Measurements from ENCODE around the gene NFX1.
"Not testable (repeated sequence)": the region's sequence is repeated elsewhere in the genome, so short reads cannot be mapped to it uniquely, and the experiment has no call there.

Gene NFX1

GRCh38 chr9:33307067-33307466 is 16.8 kb downstream of the NFX1 start:
- DNase-seq (ENCODE audit: low read depth in 1 of 2, low spot score in 1 of 2) = no peak

- no peak for DNase-seq (ENCODE audit: low read depth in 1 of 2, low spot score in 1 of 2)
These were observed 19.6 kb downstream of the NFX1 start for GRCh38 chr9:33309903-33310302.

GRCh38 chr9:33310748-33311147 is 20.4 kb downstream of the NFX1 start:
- no peak for DNase-seq (ENCODE audit: low read depth in 1 of 2, low spot score in 1 of 2)

GRCh38 chr9:33311953-33312352 is 21.6 kb downstream of the NFX1 start:
- no peak for DNase-seq (ENCODE audit: low read depth in 1 of 2, low spot score in 1 of 2)

- DNase-seq (ENCODE audit: low read depth in 1 of 2, low spot score in 1 of 2) = no peak
These were observed 25.1 kb downstream of the NFX1 start for GRCh38 chr9:33315371-33315770.

GRCh38 chr9:33317136-33317535 is 26.8 kb downstream of the NFX1 start:
- DNase-seq (ENCODE audit: low read depth in 1 of 2, low spot score in 1 of 2) = not testable (repeated sequence)

GRCh38 chr9:33318225-33318624 is 27.9 kb downstream of the NFX1 start:
- no peak for DNase-seq (ENCODE audit: low read depth in 1 of 2, low spot score in 1 of 2)

GRCh38 chr9:33318781-33319180 is 28.5 kb downstream of the NFX1 start:
- DNase-seq (ENCODE audit: low read depth in 1 of 2, low spot score in 1 of 2) = no peak

GRCh38 chr9:33320230-33320567 is 29.9 kb downstream of the NFX1 start:
- DNase-seq (ENCODE audit: low read depth in 1 of 2, low spot score in 1 of 2) = no peak

- DNase-seq (ENCODE audit: low read depth in 1 of 2, low spot score in 1 of 2) = no peak
These were observed 30.4 kb downstream of the NFX1 start for GRCh38 chr9:33320568-33321261.

- no peak for DNase-seq (ENCODE audit: low read depth in 1 of 2, low spot score in 1 of 2)
These were observed 38.8 kb downstream of the NFX1 start for GRCh38 chr9:33329117-33329563.

GRCh38 chr9:33329979-33330378 is 39.7 kb downstream of the NFX1 start:
- DNase-seq (ENCODE audit: low read depth in 1 of 2, low spot score in 1 of 2) = no peak

GRCh38 chr9:33331377-33331891 is 41.1 kb downstream of the NFX1 start:
- no peak for DNase-seq (ENCODE audit: low read depth in 1 of 2, low spot score in 1 of 2)

GRCh38 chr9:33332011-33332410 is 41.7 kb downstream of the NFX1 start:
- no peak for DNase-seq (ENCODE audit: low read depth in 1 of 2, low spot score in 1 of 2)

- DNase-seq (ENCODE audit: low read depth in 1 of 2, low spot score in 1 of 2) = not testable (repeated sequence)
These were observed 42.6 kb downstream of the NFX1 start for GRCh38 chr9:33332956-33333355.

GRCh38 chr9:33340186-33340585 is 49.9 kb downstream of the NFX1 start:
- no peak for DNase-seq (ENCODE audit: low read depth in 1 of 2, low spot score in 1 of 2)

- no peak for DNase-seq (ENCODE audit: low read depth in 1 of 2, low spot score in 1 of 2)
These were observed 50.9 kb downstream of the NFX1 start for GRCh38 chr9:33341182-33341581.

GRCh38 chr9:33344145-33344544 is 53.8 kb downstream of the NFX1 start:
- no peak for DNase-seq (ENCODE audit: low read depth in 1 of 2, low spot score in 1 of 2)

GRCh38 chr9:33346564-33346963 is 56.2 kb downstream of the NFX1 start:
- no peak for DNase-seq (ENCODE audit: low read depth in 1 of 2, low spot score in 1 of 2)

- DNase-seq (ENCODE audit: low read depth in 1 of 2, low spot score in 1 of 2) = no peak
These were observed 58.7 kb downstream of the NFX1 start for GRCh38 chr9:33348998-33349397.

GRCh38 chr9:33349743-33350142 is 59.4 kb downstream of the NFX1 start:
- no peak for DNase-seq (ENCODE audit: low read depth in 1 of 2, low spot score in 1 of 2)

GRCh38 chr9:33350310-33350709 is 60.0 kb downstream of the NFX1 start:
- DNase-seq (ENCODE audit: low read depth in 1 of 2, low spot score in 1 of 2) = no peak

GRCh38 chr9:33351547-33351946 is 61.2 kb downstream of the NFX1 start:
- DNase-seq (ENCODE audit: low read depth in 1 of 2, low spot score in 1 of 2) = no peak

Measured in stimulated activated CD4-positive, alpha-beta T cell treated with anti-CD3 and anti-CD28 coated beads, Interleukin-15, amount 100 ng/mL, for 1 hour (primary cell).